NK-92 (cell line): ENCODE data around the gene PSMD3.

Experiments
- DNase-seq: peaks from one replicate; lab custom pipeline; 2025; ENCODE audit not compliant: unreplicated experiment; lab: John Stamatoyannopoulos, UW

The PSMD3 gene

GRCh38 chr17:39955726-39956225, 24.8 kb upstream of the PSMD3 start:
- no peak for DNase-seq

DNA sequence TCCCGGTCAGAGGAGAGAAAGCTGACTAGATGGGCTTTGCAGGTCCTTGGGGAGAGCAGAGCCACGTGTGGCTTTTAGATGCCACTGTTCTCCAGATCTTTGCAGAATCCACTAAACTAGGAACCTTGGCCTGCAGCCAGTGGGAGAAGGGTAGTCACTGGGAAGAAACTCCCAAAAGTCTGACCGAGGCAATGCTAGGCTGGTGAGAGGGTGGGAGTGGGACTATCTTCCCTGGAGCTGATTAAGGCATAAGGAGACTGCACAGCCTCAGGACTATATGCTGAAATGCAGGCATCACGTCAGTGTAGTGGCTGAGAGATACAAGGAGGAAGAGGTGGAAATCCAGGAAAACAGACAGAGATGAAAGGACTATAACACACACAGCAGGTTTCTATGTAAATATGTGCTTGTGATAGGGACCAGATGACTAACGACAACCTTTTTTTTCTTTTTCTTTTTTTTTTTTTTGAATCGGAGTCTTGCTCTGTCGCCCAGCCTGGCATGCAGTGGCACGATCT, 20.0 kb upstream of the PSMD3 start:
- no peak for DNase-seq

DNA sequence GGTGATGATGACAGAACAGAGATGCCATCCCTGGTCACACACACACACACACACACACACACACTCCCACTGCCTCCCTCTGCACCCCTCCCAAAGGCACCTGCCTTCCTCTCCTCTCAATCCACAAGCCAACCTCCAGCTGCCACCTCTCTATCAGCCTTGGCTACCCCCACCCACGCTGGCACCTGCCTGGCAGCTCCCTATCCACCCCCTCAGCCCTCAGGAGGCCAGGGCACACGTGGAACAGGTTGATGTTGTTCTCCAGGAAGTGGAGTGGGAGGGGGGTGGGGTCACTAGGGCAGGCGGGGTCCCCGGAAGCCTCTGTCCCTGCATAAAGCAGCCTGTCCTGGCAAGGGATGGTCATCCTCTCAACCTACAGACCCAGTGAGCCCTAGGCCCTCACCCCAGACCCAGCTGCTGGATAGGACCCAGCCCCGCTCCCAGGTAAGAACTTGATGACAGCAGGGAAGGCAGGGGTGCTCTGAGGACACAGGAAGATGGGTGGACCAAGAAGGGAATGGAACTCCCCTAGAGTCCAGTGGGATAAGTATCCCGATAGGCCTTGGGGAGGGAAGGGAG, 17.9 kb upstream of the PSMD3 start, which contains the start of gene GSDMA:
Gene GSDMA, plus strand, starts transcription at position 363 of the 579 bp plus-strand sequence. CDS start 2,684 bp downstream, outside the sequence.
- DNase-seq = no peak

DNA sequence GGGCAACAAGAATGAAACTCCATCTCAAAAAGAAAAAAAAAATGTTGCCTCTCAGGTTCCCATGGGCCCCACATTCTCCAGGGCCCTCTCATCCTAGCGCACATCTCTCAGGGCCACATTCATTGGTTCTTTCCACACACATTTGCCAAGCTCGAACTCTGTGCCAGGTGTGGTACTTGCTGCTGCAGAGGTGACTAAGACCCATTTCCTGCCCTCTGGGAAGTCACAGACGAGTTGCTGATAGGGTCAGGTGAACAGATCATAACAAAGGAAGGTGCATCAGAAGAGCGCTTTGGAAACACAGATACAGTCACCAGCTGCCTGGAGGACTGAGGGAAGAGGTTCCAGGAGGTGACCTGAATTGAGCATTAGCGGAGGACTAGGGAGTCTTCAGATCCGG, 16.8 kb upstream of the PSMD3 start:
- no peak for DNase-seq

DNA sequence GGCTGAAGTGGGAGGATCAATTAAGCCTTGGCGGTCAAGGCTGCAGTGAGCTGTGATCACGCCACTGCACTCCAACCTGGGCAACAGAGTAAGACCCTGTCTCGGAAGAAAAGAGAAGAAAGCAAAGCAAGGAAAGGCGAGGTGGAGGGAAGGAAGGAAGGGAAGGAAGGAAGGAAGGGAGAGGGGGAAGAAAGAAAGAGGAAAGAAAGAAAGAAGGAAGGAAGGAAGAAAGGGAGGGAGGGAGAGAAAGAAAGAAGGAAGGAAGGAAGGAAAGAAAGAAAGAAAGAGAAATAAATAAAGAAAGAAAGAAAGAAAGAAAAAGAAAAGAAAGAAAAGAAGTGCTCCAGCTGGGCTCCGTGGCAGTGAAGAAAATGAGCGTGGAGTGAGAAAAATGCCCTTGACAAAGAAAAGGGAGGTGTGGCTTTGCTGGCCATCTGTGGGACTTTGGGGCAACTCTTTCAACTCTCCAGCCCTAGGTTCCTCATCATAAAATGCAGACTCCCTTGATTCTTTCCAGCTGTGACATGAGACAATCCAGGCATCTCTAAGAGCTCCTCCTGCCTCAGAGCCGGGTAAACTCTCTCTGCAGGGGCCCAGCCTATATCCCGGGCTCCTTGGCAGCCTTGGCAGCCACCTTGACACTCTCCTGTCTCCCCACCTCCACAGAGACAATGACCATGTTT, 15.4 kb upstream of the PSMD3 start:
- DNase-seq = no peak

DNA sequence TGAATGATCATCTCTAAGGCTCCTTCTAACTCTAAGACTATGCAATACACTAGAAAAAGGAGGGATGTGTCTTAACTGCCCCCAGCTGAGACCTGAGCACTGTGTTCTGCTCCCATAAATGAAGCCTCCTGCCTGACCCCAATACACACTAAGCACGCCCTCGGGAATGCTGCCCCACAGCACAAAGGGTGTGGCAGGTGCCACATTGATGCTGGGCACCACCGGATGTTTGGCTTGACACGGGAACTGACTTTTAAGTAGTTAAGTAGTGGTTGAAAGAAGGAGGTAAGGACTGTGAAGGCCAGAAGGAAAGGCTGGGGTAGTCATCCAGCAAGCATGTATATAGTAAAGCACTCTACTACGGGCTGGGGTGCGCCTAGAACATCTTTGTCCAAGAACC, 13.8 kb upstream of the PSMD3 start:
- DNase-seq = no peak

GRCh38 chr17:39968761-39969160, 11.8 kb upstream of the PSMD3 start:
- no peak for DNase-seq

- DNase-seq = no peak
Measured at GRCh38 chr17:39969375-39969774, 11.2 kb upstream of the PSMD3 start.

GRCh38 chr17:39970157-39970692, 10.4 kb upstream of the PSMD3 start:
- DNase-seq = no peak

GRCh38 chr17:39971076-39971603, 9.5 kb upstream of the PSMD3 start:
- DNase-seq = no peak

- no peak for DNase-seq
Measured at GRCh38 chr17:39972271-39972670, 8.3 kb upstream of the PSMD3 start.

GRCh38 chr17:39973496-39973895, 7.1 kb upstream of the PSMD3 start:
- no peak for DNase-seq

- no peak for DNase-seq
Measured at GRCh38 chr17:39974433-39974832, 6.2 kb upstream of the PSMD3 start.

GRCh38 chr17:39975801-39976200, 4.8 kb upstream of the PSMD3 start:
- DNase-seq = no peak

- no peak for DNase-seq
Measured at GRCh38 chr17:39979016-39979670, 1.5 kb upstream of the PSMD3 start.

DNA sequence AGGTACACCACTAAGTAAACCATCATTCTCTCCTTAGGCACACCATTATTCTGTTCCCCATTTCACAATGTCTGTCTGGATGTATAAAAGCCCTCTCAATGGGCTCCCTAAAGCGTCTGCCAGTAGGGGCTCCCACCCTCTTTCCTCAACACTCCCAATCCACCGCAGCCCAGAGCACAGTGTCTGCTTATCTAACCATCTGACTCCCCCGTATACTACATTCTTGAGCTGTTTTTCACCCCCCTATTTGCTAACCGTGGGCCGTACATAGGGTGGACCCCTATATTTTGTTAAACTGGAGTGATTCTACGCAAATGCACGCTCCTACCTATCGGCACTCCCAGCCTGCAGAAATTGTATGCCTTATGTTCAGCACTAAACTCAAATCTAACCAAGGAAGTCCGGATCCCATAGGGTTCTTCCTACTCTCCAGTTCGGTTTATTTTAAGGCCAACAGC, 685 bp upstream of the PSMD3 start:
- DNase-seq = no peak

DNA sequence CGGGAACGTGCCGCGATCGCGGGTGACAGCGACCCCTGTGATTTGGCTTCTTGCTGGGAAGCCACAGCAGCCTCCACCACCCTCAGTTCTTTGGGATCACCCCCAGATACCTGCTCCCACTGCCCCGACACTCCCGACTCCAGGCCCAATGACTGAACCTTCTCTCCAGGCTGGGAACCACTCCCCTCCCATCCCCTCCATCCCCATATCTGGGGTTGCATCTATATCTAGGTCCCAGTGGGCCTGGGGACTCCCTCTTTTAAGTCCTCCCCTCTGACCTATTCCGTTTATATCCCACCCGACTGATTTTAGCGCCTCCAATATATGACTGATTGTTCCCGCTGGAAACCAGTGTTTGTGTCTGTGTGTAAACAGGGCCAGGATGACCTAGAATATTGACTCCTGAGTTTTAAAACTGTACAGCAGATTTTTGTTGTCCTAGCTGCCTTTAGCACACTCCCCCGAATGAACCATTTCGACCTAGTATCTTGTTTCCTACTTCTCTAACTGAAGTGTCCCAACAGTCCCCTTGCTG, 667 bp downstream of the PSMD3 start:
- DNase-seq = no peak

DNA sequence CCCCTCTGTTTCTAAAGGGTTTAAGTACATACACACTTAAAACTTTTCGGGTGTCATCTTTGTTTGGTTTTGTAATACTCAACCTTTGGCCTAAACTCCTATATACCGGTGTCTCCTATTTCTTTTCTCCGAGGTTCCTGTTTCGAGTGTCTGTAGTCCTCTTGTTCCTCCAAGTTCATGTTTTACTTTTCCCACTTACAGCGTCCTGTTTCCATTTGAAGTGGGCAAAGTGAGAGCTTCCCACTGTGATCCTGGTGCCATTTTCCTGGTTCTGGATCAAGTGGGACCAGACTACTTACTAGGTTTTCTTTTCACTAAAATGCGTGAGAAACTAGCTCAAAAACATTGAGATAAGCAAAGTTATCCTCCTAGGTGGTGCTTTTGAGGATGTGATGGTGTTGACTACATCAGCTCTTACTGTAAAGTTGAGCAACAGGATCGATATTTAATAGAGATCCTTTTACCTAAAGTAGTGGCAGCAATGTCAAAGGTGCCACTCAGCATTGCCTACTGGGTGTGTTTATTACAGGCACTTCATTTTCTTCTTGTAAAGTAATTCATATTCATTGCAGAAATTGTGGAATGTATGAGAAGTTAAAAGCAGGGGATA, 1.3 kb downstream of the PSMD3 start:
- DNase-seq = no peak

DNA sequence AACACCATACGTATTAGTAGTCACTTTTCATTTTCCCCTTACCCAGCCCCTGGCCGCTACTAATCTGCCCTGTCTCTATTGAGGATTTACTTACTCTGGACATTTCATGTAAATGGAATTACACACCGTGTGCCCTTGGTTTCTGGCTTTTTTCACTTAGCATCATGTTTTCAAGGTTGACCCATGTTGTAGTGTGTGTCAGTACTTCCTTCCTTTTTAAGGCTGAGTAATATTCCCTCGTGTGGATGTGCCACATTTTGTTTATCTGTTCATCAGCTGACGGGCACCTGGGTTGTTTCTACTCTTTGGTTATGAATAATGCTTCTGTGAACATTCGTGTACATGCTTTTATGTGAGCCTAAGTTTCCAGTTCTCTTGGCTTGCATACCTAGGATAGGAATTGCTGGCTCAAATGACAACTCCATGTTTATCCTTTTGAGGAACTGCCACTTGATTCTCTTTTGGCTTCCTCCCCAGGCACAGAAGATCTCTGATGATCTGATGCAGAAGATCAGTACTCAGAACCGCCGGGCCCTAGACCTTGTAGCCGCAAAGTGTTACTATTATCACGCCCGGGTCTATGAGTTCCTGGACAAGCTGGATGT, 7.7 kb downstream of the PSMD3 start:
- no peak for DNase-seq

GRCh38 chr17:39994448-39994847, 13.8 kb downstream of the PSMD3 start:
- DNase-seq = no peak
